Measurements from ENCODE around the gene IQCN.

IQCN gene

DNA sequence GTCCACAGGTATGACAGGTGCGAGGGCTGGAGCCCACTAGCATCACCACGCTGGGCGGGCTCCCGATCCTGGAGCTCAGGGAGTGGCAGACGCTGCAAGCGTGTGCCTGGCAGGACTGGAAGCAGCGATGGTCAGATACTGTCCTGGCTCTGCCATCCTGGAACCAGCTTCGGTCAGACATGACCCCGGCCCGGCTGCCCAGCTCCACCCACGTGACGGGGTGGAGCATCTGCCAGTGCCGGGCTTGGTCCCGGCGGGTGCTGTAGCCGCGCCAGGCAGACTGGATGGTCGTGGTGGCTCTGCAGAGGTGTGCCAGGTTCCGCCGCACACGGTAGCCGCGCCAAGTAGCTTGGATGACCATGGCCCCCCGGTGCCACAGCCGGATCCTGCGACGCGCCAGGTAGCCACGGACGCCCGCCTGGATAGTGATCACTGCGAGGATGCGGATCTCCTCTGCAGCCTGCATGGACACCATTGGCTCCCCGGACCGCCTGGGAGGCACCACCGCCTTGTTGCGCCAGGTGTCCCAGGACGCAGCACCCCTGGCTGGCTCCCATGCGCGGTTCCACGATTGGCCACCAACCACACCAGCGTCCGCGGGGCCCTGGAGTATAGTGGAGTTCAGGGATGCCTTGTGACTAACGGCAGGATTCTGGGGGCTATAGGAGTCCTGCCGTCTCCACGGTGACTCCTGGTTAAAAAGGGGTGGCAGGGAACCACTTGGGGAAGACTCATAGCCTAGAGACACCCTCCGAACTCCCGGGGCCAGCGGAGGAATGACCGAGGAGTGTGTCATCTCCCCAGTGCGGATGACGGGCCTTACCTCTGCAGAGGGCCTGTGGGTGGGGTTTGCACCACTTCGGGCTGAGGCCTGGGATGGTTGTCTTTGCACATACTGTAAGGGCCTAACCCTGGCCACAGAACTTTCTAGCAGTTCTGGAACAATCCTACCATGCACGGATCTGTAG, 16.5 kb downstream of the IQCN start:
- H3K27ac ChIP-seq: no peak overlapping the region
- TF ChIP-seq, protein P1, sequence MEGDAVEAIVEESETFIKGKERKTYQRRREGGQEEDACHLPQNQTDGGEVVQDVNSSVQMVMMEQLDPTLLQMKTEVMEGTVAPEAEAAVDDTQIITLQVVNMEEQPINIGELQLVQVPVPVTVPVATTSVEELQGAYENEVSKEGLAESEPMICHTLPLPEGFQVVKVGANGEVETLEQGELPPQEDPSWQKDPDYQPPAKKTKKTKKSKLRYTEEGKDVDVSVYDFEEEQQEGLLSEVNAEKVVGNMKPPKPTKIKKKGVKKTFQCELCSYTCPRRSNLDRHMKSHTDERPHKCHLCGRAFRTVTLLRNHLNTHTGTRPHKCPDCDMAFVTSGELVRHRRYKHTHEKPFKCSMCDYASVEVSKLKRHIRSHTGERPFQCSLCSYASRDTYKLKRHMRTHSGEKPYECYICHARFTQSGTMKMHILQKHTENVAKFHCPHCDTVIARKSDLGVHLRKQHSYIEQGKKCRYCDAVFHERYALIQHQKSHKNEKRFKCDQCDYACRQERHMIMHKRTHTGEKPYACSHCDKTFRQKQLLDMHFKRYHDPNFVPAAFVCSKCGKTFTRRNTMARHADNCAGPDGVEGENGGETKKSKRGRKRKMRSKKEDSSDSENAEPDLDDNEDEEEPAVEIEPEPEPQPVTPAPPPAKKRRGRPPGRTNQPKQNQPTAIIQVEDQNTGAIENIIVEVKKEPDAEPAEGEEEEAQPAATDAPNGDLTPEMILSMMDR (conservative IDR thresholded peaks at IDR 0.05): no peak

DNA sequence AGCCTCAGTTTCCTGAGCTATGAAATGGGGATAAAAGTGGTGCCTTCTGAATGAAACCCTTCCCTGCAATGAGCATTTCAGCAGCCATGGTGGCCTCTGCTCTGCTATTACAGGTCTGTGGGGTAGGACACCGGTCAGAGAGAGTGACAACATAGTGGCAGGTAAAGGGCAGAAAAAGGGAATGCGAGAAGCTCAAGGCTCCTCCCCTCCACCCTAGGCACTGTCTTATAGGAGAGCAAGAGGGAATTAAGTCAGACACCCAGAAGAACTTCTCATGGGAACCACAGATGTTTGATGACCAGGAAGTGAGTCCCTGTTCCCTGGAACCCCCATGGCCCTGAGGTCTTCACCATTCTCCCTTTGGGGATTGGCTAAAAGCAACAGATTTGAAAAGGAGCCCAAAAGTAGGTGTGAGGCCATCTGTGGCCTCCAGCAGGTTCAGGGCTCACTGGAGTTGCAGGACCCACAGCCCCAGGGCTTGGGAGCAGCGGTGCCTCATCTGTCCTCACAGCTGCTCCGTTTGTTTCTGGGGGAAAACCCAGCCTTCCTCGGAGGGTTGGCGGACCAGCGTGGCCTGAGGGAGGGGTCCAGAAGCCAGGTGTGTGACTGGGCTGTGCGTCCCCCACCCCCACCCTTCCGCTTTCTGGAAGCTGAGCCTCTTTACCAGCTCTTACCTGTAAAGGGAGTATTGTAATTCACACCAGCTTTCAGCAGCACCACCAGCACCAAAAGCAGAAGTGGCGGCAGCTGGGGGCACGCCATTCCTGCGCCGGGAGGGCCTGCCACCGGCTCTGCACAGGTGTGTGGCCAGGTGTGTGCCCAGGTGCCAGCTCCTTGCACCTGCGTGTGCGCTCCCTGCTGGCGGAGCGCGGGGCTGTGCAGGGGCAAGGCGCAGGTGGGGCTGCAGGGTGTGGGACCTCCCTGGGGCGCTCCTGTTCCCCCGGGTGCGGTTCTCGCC, 19.4 kb downstream of the IQCN start:
- TF ChIP-seq, protein P1 (conservative IDR thresholded peaks at IDR 0.05): peak; percentile 67
- H3K27ac ChIP-seq: no peak overlapping the region

DNA sequence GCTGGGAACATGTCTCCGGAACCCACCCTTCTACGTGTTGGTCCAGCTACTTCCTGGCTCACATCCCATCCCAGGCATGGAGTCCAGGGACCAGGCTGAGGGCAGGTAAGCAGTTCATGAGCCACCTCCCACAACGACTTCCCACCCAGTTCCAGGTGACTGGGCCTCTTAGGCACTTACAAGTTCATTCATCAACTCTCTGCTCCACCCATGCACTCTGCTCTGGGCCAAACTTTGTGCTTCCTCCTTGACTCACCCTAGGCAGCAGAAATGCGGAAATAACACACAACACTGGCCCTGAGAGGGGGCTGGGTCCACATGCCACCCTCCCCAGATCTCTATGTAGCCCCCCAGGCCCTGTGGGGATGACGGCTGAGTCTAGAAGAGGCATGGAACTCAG, 20.5 kb downstream of the IQCN start:
- TF ChIP-seq, protein P1 (conservative IDR thresholded peaks at IDR 0.05): no peak
- no peak overlapping the region for H3K27ac ChIP-seq

DNA sequence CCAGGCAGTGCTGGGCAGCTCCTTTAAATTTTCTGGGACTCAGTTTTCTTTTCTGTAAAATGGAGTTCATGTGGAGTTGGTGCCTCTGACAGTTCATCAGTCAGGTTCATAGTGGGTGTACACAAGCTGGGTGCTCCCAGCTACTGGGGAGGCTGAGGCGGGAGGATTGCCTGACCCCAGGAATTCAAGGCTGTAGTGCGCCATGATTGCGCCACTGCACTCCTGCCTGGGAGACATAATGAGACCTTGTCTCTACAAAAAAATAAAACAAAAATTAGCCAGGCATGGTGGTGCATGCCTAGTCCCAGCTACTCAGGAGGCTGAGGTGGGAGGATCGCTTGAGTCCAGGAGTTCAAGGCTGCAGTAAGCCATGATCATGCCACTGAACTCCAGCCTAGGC, 21.1 kb downstream of the IQCN start:
- TF ChIP-seq, protein P1 (conservative IDR thresholded peaks at IDR 0.05): no peak

DNA sequence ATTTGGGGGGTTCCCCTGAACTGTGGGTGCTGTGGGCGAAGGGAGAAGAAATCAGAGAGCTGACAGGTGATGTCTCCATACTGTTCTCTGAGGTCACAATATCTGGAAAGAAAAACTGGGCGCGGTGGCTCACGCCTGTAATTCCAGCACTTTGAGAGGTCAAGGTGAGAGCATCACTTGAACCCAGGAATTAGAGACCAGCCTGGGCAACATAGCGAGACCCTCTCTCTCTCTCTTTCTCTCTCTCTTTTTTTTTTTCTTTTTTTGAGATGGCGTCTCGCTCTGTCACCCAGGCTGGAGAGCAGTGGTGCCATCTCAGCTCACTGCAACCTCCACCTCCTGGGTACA, 21.9 kb downstream of the IQCN start:
- TF ChIP-seq, protein P1 (conservative IDR thresholded peaks at IDR 0.05): no peak
- no peak overlapping the region for H3K27ac ChIP-seq

More for the DNA sequence above, 21.1 kb downstream of the IQCN start:
- H3K27ac ChIP-seq: no peak overlapping the region

DNA sequence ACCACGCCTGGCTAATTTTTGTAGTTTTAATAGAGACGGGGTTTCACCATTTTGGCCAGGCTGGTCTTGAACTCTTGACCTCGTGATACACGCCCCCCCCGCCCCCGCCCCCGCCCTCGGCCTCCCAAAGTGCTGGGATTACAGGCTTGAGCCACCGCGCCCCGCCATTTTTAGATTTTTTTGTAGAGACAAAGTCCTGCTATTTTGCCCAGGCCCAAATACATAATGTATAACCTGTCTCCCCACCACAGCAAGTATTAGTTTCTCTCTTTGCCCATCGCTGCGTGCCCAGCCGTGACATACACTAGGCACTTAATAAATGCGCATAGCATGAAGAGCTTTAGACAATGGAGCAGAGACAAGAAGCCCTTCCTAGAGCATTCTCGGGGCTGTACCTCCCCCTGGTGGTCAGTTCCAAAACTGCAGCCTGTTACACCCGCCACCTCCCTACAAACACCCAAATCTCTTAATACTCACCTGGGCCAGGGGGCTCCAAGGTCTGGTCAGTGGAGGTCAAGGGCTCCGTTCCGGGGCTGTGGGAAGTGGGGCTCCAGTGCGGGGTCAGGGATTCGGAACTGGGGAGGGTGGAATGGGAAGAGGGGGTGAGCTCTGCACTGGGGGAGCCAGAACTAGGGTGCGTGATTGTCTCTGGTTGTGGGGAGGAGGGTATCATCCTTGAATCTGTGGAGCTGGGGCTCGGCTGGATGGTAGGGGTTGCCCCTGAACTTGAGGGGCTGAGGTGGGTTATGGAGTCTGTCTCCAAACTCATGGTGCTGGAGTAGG, 22.5 kb downstream of the IQCN start:
- TF ChIP-seq, protein P1 (conservative IDR thresholded peaks at IDR 0.05): peak; percentile 93
- no peak overlapping the region for H3K27ac ChIP-seq

All from VCaP (cell line).